ENCODE data around the gene SEPTIN10.

SEPTIN10 gene

GRCh38 chr2:109525836-109526235 lies 87.9 kb downstream of the SEPTIN10 start:
- Histone ChIP-seq H3K27ac (no peak overlapping the region), H2AFZ (ENCODE audit: low read depth) (no peak overlapping the region), H3K79me2 (ENCODE audit: insufficient read depth, low read depth) (no peaks in the 10 kb centered on the region), H3K9ac (no peak overlapping the region), H3K4me2 (no peak overlapping the region), H4K20me1 (ENCODE audit: insufficient read depth) (no peaks in the 10 kb centered on the region), H3K4me3 (IDR thresholded peaks at IDR 0.05; ENCODE audit: insufficient read depth, low read depth, low read length) (no peak overlapping the region), H3K4me1 (ENCODE audit: low read depth, poor library complexity, severe bottlenecking) (no peaks in the 10 kb centered on the region), H3K27me3 (ENCODE audit: insufficient read depth, low read depth) (no peaks in the 10 kb centered on the region), H3K36me3 (ENCODE audit: insufficient read depth) (no peaks in the 10 kb centered on the region)
- no peak for TF ChIP-seq CTCF (conservative IDR thresholded peaks at IDR 0.05; ENCODE audit: low read depth, low read length)

DNA sequence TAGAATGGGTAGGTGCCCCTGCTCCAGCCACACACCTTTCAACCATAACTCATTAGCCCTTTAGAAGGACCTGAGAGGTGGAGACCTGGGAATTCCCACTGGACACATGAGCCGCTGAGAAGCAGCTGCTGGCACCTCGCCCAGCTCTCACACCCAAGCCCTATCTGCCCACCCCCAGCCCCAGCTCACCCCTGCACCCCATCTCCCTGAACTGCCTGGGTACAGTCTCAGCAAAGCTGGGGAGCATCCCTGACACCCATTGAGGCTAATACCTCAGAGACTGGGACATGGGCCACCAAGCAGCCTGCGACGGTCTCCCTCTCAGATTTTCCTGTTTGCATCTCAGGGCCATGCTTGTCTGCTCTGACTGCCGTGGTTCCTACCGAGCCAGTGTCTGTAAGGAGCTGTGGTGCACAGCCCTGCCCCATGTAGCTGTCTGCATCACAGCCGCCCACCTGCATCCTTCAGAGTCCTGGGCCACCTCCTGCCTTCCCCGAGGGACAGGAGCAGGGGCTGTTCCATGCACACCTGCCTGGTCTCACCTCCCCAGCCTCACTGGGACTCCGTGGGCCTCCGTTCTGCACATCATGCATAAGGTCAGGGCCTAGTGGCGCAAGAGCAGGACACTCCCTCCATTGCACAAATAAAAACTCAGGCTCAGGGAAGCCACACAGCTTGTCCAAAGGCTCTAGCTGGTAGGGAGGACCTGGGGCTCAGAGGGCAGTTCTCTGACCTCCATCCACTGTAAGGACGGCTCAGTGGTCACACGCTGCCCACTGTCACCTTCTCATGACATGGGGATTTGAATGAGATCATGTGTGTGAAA lies 90.0 kb downstream of the SEPTIN10 start:
- no peaks in the 10 kb centered on the region for H3K27me3 ChIP-seq (ENCODE audit: insufficient read depth, low read depth)
- no peak for TF ChIP-seq CTCF (conservative IDR thresholded peaks at IDR 0.05; ENCODE audit: low read depth, low read length)
- H3K9ac ChIP-seq: no peak overlapping the region
- H2AFZ ChIP-seq (ENCODE audit: low read depth): no peak overlapping the region
- no peak overlapping the region for H3K4me2 ChIP-seq
- no peaks in the 10 kb centered on the region for H3K4me1 ChIP-seq (ENCODE audit: low read depth, poor library complexity, severe bottlenecking)
- H3K36me3 ChIP-seq (ENCODE audit: insufficient read depth): no peaks in the 10 kb centered on the region
- H3K79me2 ChIP-seq (ENCODE audit: insufficient read depth, low read depth): no peaks in the 10 kb centered on the region
- no peak overlapping the region for H3K4me3 ChIP-seq (IDR thresholded peaks at IDR 0.05; ENCODE audit: insufficient read depth, low read depth, low read length)
- H3K27ac ChIP-seq: no peak overlapping the region
- H4K20me1 ChIP-seq (ENCODE audit: insufficient read depth): no peaks in the 10 kb centered on the region

- no peak for TF ChIP-seq CTCF (conservative IDR thresholded peaks at IDR 0.05; ENCODE audit: low read depth, low read length)
- Histone ChIP-seq H3K4me3 (IDR thresholded peaks at IDR 0.05; ENCODE audit: insufficient read depth, low read depth, low read length) (no peak overlapping the region), H2AFZ (ENCODE audit: low read depth) (no peak overlapping the region), H4K20me1 (ENCODE audit: insufficient read depth) (no peaks in the 10 kb centered on the region), H3K27me3 (ENCODE audit: insufficient read depth, low read depth) (no peaks in the 10 kb centered on the region), H3K36me3 (ENCODE audit: insufficient read depth) (no peaks in the 10 kb centered on the region), H3K9ac (no peak overlapping the region), H3K27ac (no peak overlapping the region), H3K4me2 (no peak overlapping the region), H3K4me1 (ENCODE audit: low read depth, poor library complexity, severe bottlenecking) (no peaks in the 10 kb centered on the region), H3K79me2 (ENCODE audit: insufficient read depth, low read depth) (no peaks in the 10 kb centered on the region)
Observed at GRCh38 chr2:109523121-109523520, 90.6 kb downstream of the SEPTIN10 start.

GRCh38 chr2:109522063-109522374 lies 91.7 kb downstream of the SEPTIN10 start:
- H3K79me2 ChIP-seq (ENCODE audit: insufficient read depth, low read depth): no peaks in the 10 kb centered on the region
- no peak overlapping the region for H3K4me2 ChIP-seq
- H3K4me1 ChIP-seq (ENCODE audit: low read depth, poor library complexity, severe bottlenecking): no peaks in the 10 kb centered on the region
- TF ChIP-seq CTCF (conservative IDR thresholded peaks at IDR 0.05; ENCODE audit: low read depth, low read length): no peak
- H3K9ac ChIP-seq: no peak overlapping the region
- H4K20me1 ChIP-seq (ENCODE audit: insufficient read depth): no peaks in the 10 kb centered on the region
- no peak overlapping the region for H3K4me3 ChIP-seq (IDR thresholded peaks at IDR 0.05; ENCODE audit: insufficient read depth, low read depth, low read length)
- no peak overlapping the region for H3K27ac ChIP-seq
- no peak overlapping the region for H2AFZ ChIP-seq (ENCODE audit: low read depth)
- no peaks in the 10 kb centered on the region for H3K27me3 ChIP-seq (ENCODE audit: insufficient read depth, low read depth)
- H3K36me3 ChIP-seq (ENCODE audit: insufficient read depth): no peaks in the 10 kb centered on the region
